IPS-NIHi11 (cell line): ENCODE data around the gene KLHDC10.
"Not testable (repeated sequence)": the region's sequence is repeated elsewhere in the genome, so short reads cannot be mapped to it uniquely, and the experiment has no call there.

Experiments
- DNase-seq: peaks from one replicate; pipeline ENCODE4 v3.0.0; 2012; ENCODE audit warnings: mixed read lengths, low spot score

KLHDC10 gene

GRCh38 chr7:130118294-130118693 lies 48.0 kb downstream of the KLHDC10 start:
- no peak for DNase-seq

- DNase-seq, result no peak
Observed at GRCh38 chr7:130118801-130119200, 48.5 kb downstream of the KLHDC10 start.

- DNase-seq, result no peak
Observed at GRCh38 chr7:130123501-130123900, 53.2 kb downstream of the KLHDC10 start.

GRCh38 chr7:130124711-130125110 lies 54.4 kb downstream of the KLHDC10 start:
- no peak for DNase-seq

GRCh38 chr7:130126840-130127239 lies 56.5 kb downstream of the KLHDC10 start:
- DNase-seq, result not testable (repeated sequence)

GRCh38 chr7:130127404-130127803 lies 57.1 kb downstream of the KLHDC10 start:
- DNase-seq, result no peak

- no peak for DNase-seq
Observed at GRCh38 chr7:130127821-130128317, 57.5 kb downstream of the KLHDC10 start.

GRCh38 chr7:130129011-130129411 lies 58.7 kb downstream of the KLHDC10 start:
- no peak for DNase-seq

GRCh38 chr7:130131191-130131834 lies 61.0 kb downstream of the KLHDC10 start:
- no peak for DNase-seq

- DNase-seq, result no peak
Observed at GRCh38 chr7:130131964-130132875, 61.9 kb downstream of the KLHDC10 start.

- DNase-seq, result no peak
Observed at GRCh38 chr7:130133029-130133782, 62.9 kb downstream of the KLHDC10 start.

- no peak for DNase-seq
Observed at GRCh38 chr7:130134106-130134636, 63.8 kb downstream of the KLHDC10 start.

GRCh38 chr7:130134726-130135125 lies 64.4 kb downstream of the KLHDC10 start:
- DNase-seq, result no peak

GRCh38 chr7:130135208-130136205 lies 65.2 kb downstream of the KLHDC10 start:
- no peak for DNase-seq

- DNase-seq, result no peak
Observed at GRCh38 chr7:130136579-130137167, 66.3 kb downstream of the KLHDC10 start.

- DNase-seq, result no peak
Observed at GRCh38 chr7:130137207-130137606, 66.9 kb downstream of the KLHDC10 start.

GRCh38 chr7:130139193-130139960 lies 69.0 kb downstream of the KLHDC10 start:
- no peak for DNase-seq

GRCh38 chr7:130140551-130141160 lies 70.3 kb downstream of the KLHDC10 start:
- DNase-seq, result peak; percentile 26
